Transverse colon (tissue), 4 donors: Measurements from ENCODE around the gene SSTR5.

Source experiments
- CTCF ChIP-seq, 5 experiments: fragments of 200-600 bp in 3 of 5; fragments of 450-650 bp in 2 of 5; sonication (generic) in 3 of 5; IDR thresholded peaks; 1 replicate in 2 of 5; 2 replicates in 3 of 5; pipeline ENCODE4 v1.5.1; 2016 to 2017; ENCODE audit warnings: antibody characterized with exemption in 5 of 5, inconsistent platforms in 3 of 5, mild to moderate bottlenecking in 2 of 5, moderate library complexity in 1 of 5
- POLR2A ChIP-seq: fragments of 450-650 bp; IDR thresholded peaks from one replicate; pipeline ENCODE4 v1.6.1; 2016; ENCODE audit warnings: antibody characterized with exemption, mild to moderate bottlenecking, moderate library complexity
- POLR2AphosphoS5 ChIP-seq, 3 donors: sonication (generic); formaldehyde crosslinking; IDR thresholded peaks; one replicate each; pipeline ENCODE4 v1.6.1; 2016; ENCODE audit warnings: antibody characterized with exemption in 3 of 3

DNA sequence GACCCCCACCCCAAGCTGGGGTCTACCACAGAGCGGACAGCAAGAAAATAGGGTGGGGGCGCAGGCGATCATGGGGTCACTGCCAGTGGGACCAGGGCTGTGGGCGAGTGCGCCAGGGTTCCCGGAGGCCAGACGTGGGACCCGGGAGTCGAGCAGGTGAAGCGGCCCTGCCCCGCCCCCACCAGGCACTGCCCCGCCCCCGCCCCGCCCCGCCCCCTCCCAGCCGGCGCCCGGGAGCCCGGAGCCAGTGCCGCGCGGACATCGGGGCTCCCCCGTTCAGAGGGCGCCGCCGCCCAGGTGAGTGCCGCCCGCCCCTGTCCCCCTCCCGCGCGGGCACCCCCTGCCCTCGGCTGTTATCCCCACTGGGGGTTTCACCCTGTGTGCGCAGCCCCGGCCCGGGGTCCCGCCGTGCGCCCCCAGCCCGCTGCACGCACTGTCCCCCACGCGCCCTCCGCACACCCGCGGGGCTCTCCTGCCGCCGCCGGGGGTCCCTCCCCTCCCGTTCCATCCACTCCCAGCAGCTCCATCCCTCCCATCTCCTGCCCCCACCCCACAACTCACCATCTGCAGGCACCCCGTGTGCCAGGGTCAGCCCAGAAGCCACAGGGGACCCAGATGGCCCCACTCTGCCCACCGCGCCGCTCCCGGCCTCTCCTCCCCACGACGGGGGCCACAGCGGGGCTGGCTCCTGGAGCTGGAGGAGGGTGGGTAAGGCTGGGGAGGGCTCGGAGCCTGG is at the start of gene SSTR5:
- TF ChIP-seq POLR2A = no peak
- no peak for TF ChIP-seq POLR2AphosphoS5 (IDR thresholded peaks at IDR 0.05)
- TF ChIP-seq CTCF (IDR thresholded peaks at IDR 0.05) = no peak
